ENCODE results near the gene CISH.
A peak's percentile ranks its signal among the peaks of the same experiment; 100 is the strongest.

Gene CISH

GRCh38 chr3:50611464-50612233 is at the start of gene CISH:
TSS of gene CISH (minus strand) at chr3:50611774. CDS start at chr3:50611650, 124 bp downstream.
- peak; percentile 53 for DNase-seq

GRCh38 chr3:50660386-50660785 is 48.8 kb upstream of the CISH start:
- no peak for DNase-seq

- DNase-seq: no peak
These were observed 47.3 kb upstream of the CISH start for GRCh38 chr3:50658831-50659230.

GRCh38 chr3:50658416-50658815 is 46.8 kb upstream of the CISH start:
- no peak for DNase-seq

- no peak for DNase-seq
These were observed 46.2 kb upstream of the CISH start for GRCh38 chr3:50657816-50658215.

GRCh38 chr3:50657407-50657806 is 45.8 kb upstream of the CISH start:
- DNase-seq: no peak

- no peak for DNase-seq
These were observed 45.0 kb upstream of the CISH start for GRCh38 chr3:50656417-50657195.

GRCh38 chr3:50655009-50655830 is 43.6 kb upstream of the CISH start:
- DNase-seq: no peak

- DNase-seq: no peak
These were observed 42.5 kb upstream of the CISH start for GRCh38 chr3:50653937-50654595.

- DNase-seq: no peak
These were observed 41.1 kb upstream of the CISH start for GRCh38 chr3:50652709-50653108.

- DNase-seq: no peak
These were observed 40.5 kb upstream of the CISH start for GRCh38 chr3:50651920-50652529.

GRCh38 chr3:50651445-50651844 is 39.9 kb upstream of the CISH start:
- no peak for DNase-seq

- no peak for DNase-seq
These were observed 38.4 kb upstream of the CISH start for GRCh38 chr3:50650018-50650417.

- no peak for DNase-seq
These were observed 37.9 kb upstream of the CISH start for GRCh38 chr3:50649451-50649931.

GRCh38 chr3:50648944-50649343 is 37.4 kb upstream of the CISH start:
- DNase-seq: no peak

- no peak for DNase-seq
These were observed 36.7 kb upstream of the CISH start for GRCh38 chr3:50648313-50648712.

GRCh38 chr3:50645378-50645777 is 33.8 kb upstream of the CISH start:
- no peak for DNase-seq

- DNase-seq: no peak
These were observed 33.0 kb upstream of the CISH start for GRCh38 chr3:50644561-50644960.

GRCh38 chr3:50642382-50642781 is 30.8 kb upstream of the CISH start:
- DNase-seq: no peak

- no peak for DNase-seq
These were observed 27.5 kb upstream of the CISH start for GRCh38 chr3:50639055-50639494.

GRCh38 chr3:50637945-50638344 is 26.4 kb upstream of the CISH start:
- DNase-seq: no peak

- no peak for DNase-seq
These were observed 25.4 kb upstream of the CISH start for GRCh38 chr3:50637011-50637410.

All from NCI-H2029 treated with DMSO at 0.1 percent for 48 hours (cell line).